H1 (cell line): ENCODE measurements around the gene EMP3. TPM values are rescaled to one million over a fixed set of nuclear protein-coding genes. Genes with fewer than 3 reads are reported as not detected.

Source experiments
- GTF2F1 ChIP-seq: IDR thresholded peaks from 2 replicates; pipeline ENCODE4 v1.6.1; 2012; ENCODE audit warnings: low read depth, low read length, improper control_type of control experiment, borderline replicate concordance
- KDM4A ChIP-seq: IDR thresholded peaks from one replicate; pipeline ENCODE4 v1.7.1; 2012; ENCODE audit warnings: low read depth, mild to moderate bottlenecking, moderate library complexity, low read length, inconsistent platforms; ENCODE audit not compliant: severe bottlenecking
- polyA plus RNA-seq, 7 experiments: library from polyadenylated mRNA; depleted of rRNA in 3 of 7; stranded (reverse) in 5 of 7; unstranded in 2 of 7; fragments of >200 nt in 5 of 7; fragments of 200-250 nt in 2 of 7; gene quantifications; 1 replicate in 5 of 7; 2 replicates in 1 of 7; 4 replicates in 1 of 7; pipeline versions ENCODE4 v1.2.1 to v1.2.3, GENCODE V29; 2011 to 2013; ENCODE audit warnings: missing spikeins in 2 of 7, mixed read lengths in 2 of 7
- total RNA-seq: library from RNA; stranded (reverse); fragmentation: NEBNext Ultra II Directional; extraction: Animal tissue kit (Norgen Biotek cat#: 25700); gene quantifications from 2 replicates; pipeline ENCODE4 v1.2.1, GENCODE V29; 2021

EMP3 gene
- total and polyA plus RNA-seq, 2 of the 8 experiments (the other 6 are each of a cell fraction or from before 2014, with no cell fraction given) = 18.4 to 87.8 TPM

DNA sequence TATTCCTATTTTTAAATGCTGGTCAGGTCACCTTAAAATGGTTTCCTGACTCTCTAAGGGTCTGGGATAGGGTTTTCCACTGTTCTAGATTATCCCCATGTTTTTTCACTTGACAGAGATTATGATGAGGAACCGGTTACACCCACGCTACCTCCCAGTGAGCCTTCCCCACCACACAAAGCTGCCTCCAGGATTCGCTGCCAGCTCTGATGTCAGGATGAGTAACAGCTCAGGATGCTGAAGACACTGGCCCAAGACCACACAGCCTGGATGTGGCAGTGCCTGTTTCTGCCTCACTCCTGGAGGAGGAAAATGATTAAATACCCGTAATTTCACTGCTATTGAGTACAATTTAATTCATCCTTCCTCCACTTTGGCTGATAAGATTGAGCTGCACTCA lies 32.6 kb upstream of the EMP3 start (continued):
- TF ChIP-seq GTF2F1 (no peak), KDM4A (no peak)
- TF ChIP-seq, all 59 proteins: peak for 0
